Esophagus squamous epithelium (tissue), 4 donors: ENCODE measurements around the gene MOB3C.
"Not testable (repeated sequence)": the region's sequence is repeated elsewhere in the genome, so short reads cannot be mapped to it uniquely, and the experiment has no call there.

ENCODE experiments used
- CTCF ChIP-seq, 6 experiments: fragments of 450-650 bp in 4 of 6; fragments of 200-600 bp in 2 of 6; sonication (generic) in 2 of 6; IDR thresholded peaks; one replicate each; pipeline ENCODE4 v1.5.1; 2016 to 2019; ENCODE audit warnings: antibody characterized with exemption in 6 of 6, mild to moderate bottlenecking in 4 of 6, moderate library complexity in 4 of 6
- POLR2A ChIP-seq, 4 donors: fragments of 450-650 bp; IDR thresholded peaks; one replicate each; pipeline ENCODE4 v1.6.1; 2017; ENCODE audit warnings: antibody characterized with exemption in 4 of 4, mild to moderate bottlenecking in 4 of 4, moderate library complexity in 3 of 4

GRCh38 chr1:46651152-46651551, 34.5 kb upstream of the MOB3C start:
- not testable (repeated sequence) for TF ChIP-seq POLR2A, CTCF (IDR thresholded peaks at IDR 0.05)
